Mucosa of stomach (tissue), 1 donor: Measurements from ENCODE around the gene SLC50A1.

Experiments used
- H3K27me3 ChIP-seq: one replicate; pipeline ENCODE4 v1.7.0; 2013; ENCODE audit warnings: mild to moderate bottlenecking, low read length; ENCODE audit not compliant: control insufficient read depth, insufficient read depth
- H3K36me3 ChIP-seq: one replicate; pipeline ENCODE4 v1.7.0; 2013; ENCODE audit warnings: low read length; ENCODE audit not compliant: control insufficient read depth, insufficient read depth
- H3K4me1 ChIP-seq: one replicate; pipeline ENCODE4 v1.7.0; 2013; ENCODE audit warnings: mild to moderate bottlenecking, low read length; ENCODE audit not compliant: control insufficient read depth, insufficient read depth
- H3K4me3 ChIP-seq: one replicate; pipeline ENCODE4 v1.7.0; 2013; ENCODE audit warnings: low read length
- H3K9ac ChIP-seq: one replicate; pipeline ENCODE4 v1.7.0; 2013; ENCODE audit warnings: mild to moderate bottlenecking, low read length, moderate library complexity
- H3K9me3 ChIP-seq: one replicate; pipeline ENCODE4 v1.7.0; 2013; ENCODE audit warnings: mild to moderate bottlenecking, low read length, moderate library complexity; ENCODE audit not compliant: control insufficient read depth
- donor health status: Pancreatic carcinoma.

Gene SLC50A1

DNA sequence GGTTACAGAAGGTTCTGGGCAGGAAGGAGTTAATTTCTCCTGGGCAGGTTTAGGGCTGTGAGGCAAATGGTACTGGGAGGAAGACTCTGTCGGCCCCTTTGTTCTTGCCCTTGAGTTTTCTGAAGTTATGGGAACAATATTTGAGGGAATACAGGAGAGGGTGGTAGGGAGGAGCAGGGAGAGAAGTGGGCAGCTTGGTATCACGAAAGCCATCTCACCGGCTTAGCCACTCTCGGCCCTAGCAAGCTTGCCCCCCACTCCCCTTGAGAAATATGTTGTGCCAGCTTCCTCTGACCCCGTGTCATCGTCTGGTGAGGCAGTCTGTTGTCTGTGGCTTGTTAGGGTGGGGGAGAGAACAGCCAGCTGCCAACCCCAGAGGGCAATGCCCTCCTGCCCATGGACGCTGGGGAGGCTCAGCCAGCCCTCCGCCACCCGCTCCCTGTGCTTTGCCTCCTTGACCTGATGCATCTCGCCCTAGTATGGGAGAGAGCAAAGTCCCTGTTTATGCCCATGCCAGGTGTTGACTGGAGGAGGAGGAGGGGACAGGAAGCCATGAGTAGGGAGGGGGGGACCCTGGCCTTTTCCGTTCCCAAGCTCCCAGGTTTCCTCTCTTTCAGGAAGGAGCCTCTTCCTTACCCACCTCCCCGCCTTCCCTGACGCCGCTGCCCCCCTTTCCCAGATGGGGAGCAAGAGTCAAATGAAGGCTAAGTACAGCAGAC, 6.7 kb upstream of the SLC50A1 start:
- H3K9me3 ChIP-seq = no peaks in the 10 kb centered on the region
- peaks cover 69% of the 10 kb centered on the region for H3K4me1 ChIP-seq
- H3K27me3 ChIP-seq = no peaks in the 10 kb centered on the region
- H3K36me3 ChIP-seq = peaks cover 10% of the 10 kb centered on the region
- peak overlapping the region; percentile 96 for H3K9ac ChIP-seq
- peak overlapping the region; percentile 90 for H3K4me3 ChIP-seq

GRCh38 chr1:155130272-155131006, 5.2 kb upstream of the SLC50A1 start:
- Histone ChIP-seq H3K4me1 (peaks cover 69% of the 10 kb centered on the region), H3K4me3 (peak overlapping the region; percentile 90), H3K36me3 (peaks cover 17% of the 10 kb centered on the region), H3K27me3 (no peaks in the 10 kb centered on the region), H3K9me3 (no peaks in the 10 kb centered on the region), H3K9ac (peak overlapping the region; percentile 96)

GRCh38 chr1:155131285-155131684, 4.4 kb upstream of the SLC50A1 start:
- H3K4me1 ChIP-seq = peaks cover 60% of the 10 kb centered on the region
- peaks cover 17% of the 10 kb centered on the region for H3K36me3 ChIP-seq
- no peaks in the 10 kb centered on the region for H3K9me3 ChIP-seq
- no peaks in the 10 kb centered on the region for H3K27me3 ChIP-seq
- no peak overlapping the region for H3K4me3 ChIP-seq
- peak overlapping the region; percentile 7 for H3K9ac ChIP-seq

DNA sequence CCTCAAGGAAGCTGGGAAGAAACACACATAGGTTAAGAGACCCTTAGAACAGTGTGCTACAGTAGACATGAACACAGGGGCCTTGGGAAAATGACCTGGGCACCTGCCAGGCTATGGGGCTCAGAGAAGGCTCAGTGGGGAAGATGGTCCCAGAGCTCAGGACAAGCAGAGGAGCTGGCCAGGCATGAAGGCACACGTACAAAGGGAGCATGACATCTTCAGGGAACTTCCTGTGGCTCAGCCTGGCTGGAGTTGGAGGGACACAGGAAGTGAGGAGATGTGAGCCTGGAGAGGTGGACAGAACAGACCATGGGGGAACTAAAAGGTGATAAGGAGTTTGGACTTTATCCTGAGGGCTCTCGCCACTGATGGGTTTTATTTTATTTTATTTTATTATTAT, 3.8 kb upstream of the SLC50A1 start:
- Histone ChIP-seq H3K9ac (peak overlapping the region; percentile 7), H3K4me3 (no peak overlapping the region), H3K27me3 (no peaks in the 10 kb centered on the region), H3K36me3 (peaks cover 17% of the 10 kb centered on the region), H3K9me3 (no peaks in the 10 kb centered on the region), H3K4me1 (peaks cover 58% of the 10 kb centered on the region)

- H3K4me1 ChIP-seq = peaks cover 71% of the 10 kb centered on the region
- no peak overlapping the region for H3K4me3 ChIP-seq
Measured at GRCh38 chr1:155133799-155134281, 1.8 kb upstream of the SLC50A1 start.

GRCh38 chr1:155134322-155134721, 1.3 kb upstream of the SLC50A1 start:
- Histone ChIP-seq H3K4me3 (no peak overlapping the region), H3K4me1 (peaks cover 71% of the 10 kb centered on the region), H3K9me3 (no peaks in the 10 kb centered on the region), H3K9ac (peak overlapping the region; percentile 96), H3K36me3 (peaks cover 17% of the 10 kb centered on the region), H3K27me3 (no peaks in the 10 kb centered on the region)

More at GRCh38 chr1:155133799-155134281, 1.8 kb upstream of the SLC50A1 start:
- H3K9me3 ChIP-seq = no peaks in the 10 kb centered on the region
- peaks cover 17% of the 10 kb centered on the region for H3K36me3 ChIP-seq
- peak overlapping the region; percentile 96 for H3K9ac ChIP-seq
- no peaks in the 10 kb centered on the region for H3K27me3 ChIP-seq

- no peaks in the 10 kb centered on the region for H3K27me3 ChIP-seq
- H3K9ac ChIP-seq = peak overlapping the region; percentile 96
- peak overlapping the region; percentile 60 for H3K4me3 ChIP-seq
- no peaks in the 10 kb centered on the region for H3K9me3 ChIP-seq
- H3K36me3 ChIP-seq = peaks cover 17% of the 10 kb centered on the region
- H3K4me1 ChIP-seq = peaks cover 65% of the 10 kb centered on the region
Measured at GRCh38 chr1:155134880-155135414, 705 bp upstream of the SLC50A1 start.

GRCh38 chr1:155136748-155137147, 1.1 kb downstream of the SLC50A1 start:
- Histone ChIP-seq H3K36me3 (peaks cover 15% of the 10 kb centered on the region), H3K4me1 (peaks cover 54% of the 10 kb centered on the region), H3K27me3 (no peaks in the 10 kb centered on the region), H3K4me3 (no peak overlapping the region), H3K9ac (peak overlapping the region; percentile 96), H3K9me3 (no peaks in the 10 kb centered on the region)

GRCh38 chr1:155137154-155137949, 1.7 kb downstream of the SLC50A1 start:
- H3K9ac ChIP-seq = peak overlapping the region; percentile 96
- H3K4me3 ChIP-seq = no peak overlapping the region
- H3K4me1 ChIP-seq = peaks cover 52% of the 10 kb centered on the region
- H3K27me3 ChIP-seq = no peaks in the 10 kb centered on the region
- H3K36me3 ChIP-seq = peaks cover 13% of the 10 kb centered on the region
- H3K9me3 ChIP-seq = no peaks in the 10 kb centered on the region

DNA sequence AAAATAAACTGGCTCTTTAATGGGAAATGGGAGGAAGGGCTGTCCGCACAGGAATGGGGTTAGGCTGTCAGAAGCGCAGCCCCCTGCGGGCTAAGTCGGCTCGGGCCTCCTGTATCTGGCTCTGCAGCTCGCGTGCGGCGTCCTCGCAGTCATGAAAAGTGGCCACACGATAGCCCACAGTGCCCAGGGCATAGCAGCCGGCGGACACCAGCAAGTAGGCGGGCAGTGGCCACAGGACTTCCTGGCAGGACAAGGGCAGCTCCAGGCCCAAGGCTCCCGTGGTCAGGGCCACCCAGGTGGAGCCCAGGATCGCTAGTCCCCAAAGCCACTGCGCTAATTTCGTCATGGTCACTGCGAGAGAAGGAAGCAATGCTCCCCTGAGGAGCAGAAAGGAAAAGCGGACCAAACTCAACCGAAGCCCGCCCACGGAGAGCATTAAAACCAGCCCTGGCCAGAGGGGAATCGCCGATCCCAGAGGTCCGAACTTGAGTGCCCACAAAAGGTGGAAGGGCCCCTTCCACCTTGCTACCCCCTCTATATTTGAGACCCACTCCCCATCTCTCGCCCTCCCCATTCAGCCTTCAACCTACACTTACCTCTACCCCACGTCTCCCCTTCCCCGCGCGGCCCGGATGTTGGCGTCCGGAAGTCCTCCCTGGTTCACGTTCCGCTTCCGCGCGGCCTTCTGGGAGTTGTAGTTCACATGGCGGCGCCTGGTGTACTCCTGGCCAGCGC, 4.4 kb downstream of the SLC50A1 start, which contains the start of gene DPM3:
DPM3 (minus strand) TSS at position 637 of the 735 bp plus-strand sequence; CDS start at position 346, 291 bp downstream.
- no peaks in the 10 kb centered on the region for H3K36me3 ChIP-seq
- H3K9me3 ChIP-seq = no peaks in the 10 kb centered on the region
- H3K4me3 ChIP-seq = peak within 1 kb of the TSS; percentile 100
- peaks cover 32% of the 10 kb centered on the region for H3K4me1 ChIP-seq
- no peaks in the 10 kb centered on the region for H3K27me3 ChIP-seq
- H3K9ac ChIP-seq = peak within 1 kb of the TSS; percentile 99

DNA sequence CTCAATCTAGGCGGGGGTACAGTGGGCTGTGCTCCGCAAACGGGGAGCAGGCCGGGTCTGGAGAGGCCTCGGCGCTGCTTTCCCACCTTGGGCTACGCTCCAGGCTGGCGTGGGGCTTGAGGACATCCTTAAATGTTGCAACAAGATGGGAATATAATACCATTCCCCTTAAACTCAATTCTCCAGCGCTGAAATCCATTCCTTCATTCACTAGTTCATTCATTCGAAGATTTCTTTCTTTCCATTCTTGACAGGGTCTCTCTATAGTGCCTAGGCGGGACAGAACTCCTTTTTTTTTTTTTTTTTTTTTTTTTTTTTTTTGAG, 4.9 kb downstream of the SLC50A1 start:
- Histone ChIP-seq H3K9ac (peak overlapping the region; percentile 99), H3K4me3 (peak overlapping the region; percentile 100), H3K9me3 (no peaks in the 10 kb centered on the region)

More for the DNA sequence above, 4.9 kb downstream of the SLC50A1 start:
- peaks cover 28% of the 10 kb centered on the region for H3K4me1 ChIP-seq
- no peaks in the 10 kb centered on the region for H3K36me3 ChIP-seq
- no peaks in the 10 kb centered on the region for H3K27me3 ChIP-seq
